Fibroblast of the aortic adventitia (primary cell): ENCODE data around the gene SCN8A. TPM values are rescaled to one million over a fixed set of nuclear protein-coding genes. Genes with fewer than 3 reads are reported as not detected.

ENCODE experiments used
- DNase-seq: peaks from one replicate; pipeline ENCODE4 v3.0.0-alpha.2; 2010; ENCODE audit warnings: low read depth
- H3K4me3 ChIP-seq: 2 replicates; pipeline ENCODE4 v1.5.1; 2011; ENCODE audit warnings: low read depth, mild to moderate bottlenecking, control low read depth, low read length, moderate library complexity
- CTCF ChIP-seq: IDR thresholded peaks from 2 replicates; pipeline ENCODE4 v1.5.1; 2011; ENCODE audit warnings: mild to moderate bottlenecking, low read length, control low read depth, inconsistent platforms; ENCODE audit not compliant: insufficient read depth
- total RNA-seq: library from RNA; depleted of rRNA; stranded (reverse); fragments of >200 nt; gene quantifications from 2 replicates; pipeline ENCODE4 v1.2.3, GENCODE V29; 2012; ENCODE audit warnings: low replicate concordance

SCN8A gene
- total RNA-seq, 1 donor: 7.9 TPM

- H3K4me3 ChIP-seq: no peak overlapping the region
- no peak for DNase-seq
- no peak for TF ChIP-seq CTCF
Observed at GRCh38 chr12:51798501-51798900, 207.5 kb downstream of the SCN8A start.

GRCh38 chr12:51801027-51801426 lies 210.0 kb downstream of the SCN8A start:
- TF ChIP-seq CTCF: no peak
- DNase-seq: no peak
- no peak overlapping the region for H3K4me3 ChIP-seq

- H3K4me3 ChIP-seq: no peak overlapping the region
- no peak for DNase-seq
- TF ChIP-seq CTCF: no peak
Observed at GRCh38 chr12:51806896-51807295, 215.9 kb downstream of the SCN8A start.

GRCh38 chr12:51809193-51809592 lies 218.2 kb downstream of the SCN8A start:
- no peak for TF ChIP-seq CTCF
- no peak for DNase-seq
- no peak overlapping the region for H3K4me3 ChIP-seq

- no peak for TF ChIP-seq CTCF
- H3K4me3 ChIP-seq: no peak overlapping the region
- no peak for DNase-seq
Observed at GRCh38 chr12:51811203-51812202, 220.5 kb downstream of the SCN8A start.

- TF ChIP-seq CTCF: no peak
- no peak overlapping the region for H3K4me3 ChIP-seq
Observed at GRCh38 chr12:51812871-51813270, 221.8 kb downstream of the SCN8A start.

More at GRCh38 chr12:51812871-51813270, 221.8 kb downstream of the SCN8A start:
- no peak for DNase-seq
